ENCODE results near the gene CORO7.
"Not testable (repeated sequence)": the region's sequence is repeated elsewhere in the genome, so short reads cannot be mapped to it uniquely, and the experiment has no call there.

- not testable (repeated sequence) for TF ChIP-seq EZH2phosphoT487 (IDR thresholded peaks at IDR 0.05; ENCODE audit: borderline replicate concordance, low read length); CTCF (conservative IDR thresholded peaks at IDR 0.05; ENCODE audit: low read depth, low read length); EZH2 (IDR thresholded peaks at IDR 0.05; ENCODE audit: low read length, unreplicated experiment)
Measured at GRCh38 chr16:4333714-4334113, 82.7 kb downstream of the CORO7 start.
